Breast epithelium (tissue), 4 donors: ENCODE results near the gene CHI3L2. TPM values are rescaled to one million over a fixed set of nuclear protein-coding genes. Genes with fewer than 3 reads are reported as not detected.

Experiments used
- DNase-seq, 2 donors: peaks; one replicate each; pipeline ENCODE4 v3.0.0-alpha.2; 2019; ENCODE audit warnings: low spot score in 2 of 2
- H3K27ac ChIP-seq, 2 donors: fragments of 200-600 bp; sonication (generic) in 1 of 2; one replicate each; pipeline ENCODE4 v1.5.1; 2016 to 2019; ENCODE audit warnings: mild to moderate bottlenecking in 1 of 2
- H3K27me3 ChIP-seq, 2 donors: fragments of 200-600 bp; sonication (generic) in 1 of 2; one replicate each; pipeline versions ENCODE4 v1.5.1 to v1.6.0; 2017 to 2019; ENCODE audit warnings: control low read depth in 1 of 2, mild to moderate bottlenecking in 1 of 2
- H3K36me3 ChIP-seq: fragments of 200-600 bp; one replicate; pipeline ENCODE4 v1.5.1; 2019
- H3K4me1 ChIP-seq, 2 donors: fragments of 200-600 bp; sonication (generic); one replicate each; pipeline ENCODE4 v1.5.1; 2016 to 2019; ENCODE audit warnings: control low read depth in 1 of 2
- H3K4me3 ChIP-seq, 3 donors: fragments of 200-600 bp; sonication (generic); 1 replicate in 2 of 3; 2 replicates in 1 of 3; pipeline ENCODE4 v1.5.1; 2016 to 2019; ENCODE audit warnings: mild to moderate bottlenecking in 3 of 3, moderate library complexity in 2 of 3
- H3K9me3 ChIP-seq, 2 donors: fragments of 200-600 bp; sonication (generic) in 1 of 2; one replicate each; pipeline ENCODE4 v1.5.1; 2016 to 2019; ENCODE audit warnings: control low read depth in 1 of 2
- CTCF ChIP-seq, 3 donors: fragments of 450-650 bp; IDR thresholded peaks; one replicate each; pipeline ENCODE4 v1.5.1; 2016 to 2017; ENCODE audit warnings: antibody characterized with exemption in 3 of 3, mild to moderate bottlenecking in 3 of 3, moderate library complexity in 3 of 3
- POLR2A ChIP-seq: fragments of 450-650 bp; IDR thresholded peaks from one replicate; pipeline ENCODE4 v1.6.1; 2016; ENCODE audit warnings: antibody characterized with exemption, mild to moderate bottlenecking, moderate library complexity
- POLR2AphosphoS5 ChIP-seq, 3 donors: sonication (generic); formaldehyde crosslinking; IDR thresholded peaks; one replicate each; pipeline ENCODE4 v1.6.1; 2017; ENCODE audit warnings: antibody characterized with exemption in 3 of 3
- intact Hi-C: fragments of 100-400 bp; cut with DNase I; formaldehyde crosslinking; loops from one replicate; pipeline ENCODE4 v1.15.1; 2023; ENCODE audit warnings: low total_unique reads
- total RNA-seq, 3 donors: library from RNA; depleted of rRNA; stranded (reverse); fragments of >200 nt; gene quantifications; one replicate each; pipeline ENCODE4 v1.1.0, GENCODE V29; 2016

Gene CHI3L2
- total RNA-seq, 3 donors from 2014 or later: 9.5 to 22.0 (median 14.1) TPM

- TF ChIP-seq POLR2AphosphoS5 (IDR thresholded peaks at IDR 0.05): no peak
- no peak for TF ChIP-seq POLR2A
- no peaks in the 10 kb centered on the region for H3K4me1 ChIP-seq
- no peaks in the 10 kb centered on the region for H3K27me3 ChIP-seq
- no peaks in the 10 kb centered on the region for H3K9me3 ChIP-seq
- H3K27ac ChIP-seq: no peak overlapping the region
- no peak overlapping the region for H3K4me3 ChIP-seq
- no peak for DNase-seq
- no peaks in the 10 kb centered on the region for H3K36me3 ChIP-seq
- intact Hi-C loops: no loop called here
Measured at GRCh38 chr1:111256988-111257658, 29.6 kb downstream of the CHI3L2 start.

- Histone ChIP-seq H3K36me3 (no peaks in the 10 kb centered on the region), H3K9me3 (no peaks in the 10 kb centered on the region), H3K4me1 (no peaks in the 10 kb centered on the region), H3K27me3 (peaks cover 0 to 16% of the 10 kb centered on the region in 2 donors), H3K27ac (no peak overlapping the region), H3K4me3 (no peak overlapping the region)
- TF ChIP-seq CTCF (IDR thresholded peaks at IDR 0.05): no peak
- no peak for TF ChIP-seq POLR2AphosphoS5 (IDR thresholded peaks at IDR 0.05)
- no peak for TF ChIP-seq POLR2A
- DNase-seq: no peak
- intact Hi-C loops: no loop called here
Measured at GRCh38 chr1:111267801-111268508, 40.4 kb downstream of the CHI3L2 start.

GRCh38 chr1:111269825-111270406 is 42.4 kb downstream of the CHI3L2 start:
- TF ChIP-seq POLR2A (no peak), CTCF (IDR thresholded peaks at IDR 0.05) (no peak), POLR2AphosphoS5 (IDR thresholded peaks at IDR 0.05) (no peak)
- no peak for DNase-seq
- no peaks in the 10 kb centered on the region for H3K4me1 ChIP-seq
- H3K27me3 ChIP-seq: peaks cover 0 to 16% of the 10 kb centered on the region in 2 donors
- no peak overlapping the region for H3K4me3 ChIP-seq
- intact Hi-C loops: no loop called here
- H3K36me3 ChIP-seq: no peaks in the 10 kb centered on the region
- H3K27ac ChIP-seq: no peak overlapping the region
- H3K9me3 ChIP-seq: no peaks in the 10 kb centered on the region

GRCh38 chr1:111270771-111271463 is 43.4 kb downstream of the CHI3L2 start:
- no peaks in the 10 kb centered on the region for H3K36me3 ChIP-seq
- peak overlapping the region in 2 of 3 donors; percentile 3 to 39 for H3K4me3 ChIP-seq
- H3K27ac ChIP-seq: no peak overlapping the region
- no peak for DNase-seq
- no peaks in the 10 kb centered on the region for H3K9me3 ChIP-seq
- no peak for TF ChIP-seq CTCF (IDR thresholded peaks at IDR 0.05)
- TF ChIP-seq POLR2AphosphoS5 (IDR thresholded peaks at IDR 0.05): no peak
- TF ChIP-seq POLR2A: no peak
- no peaks in the 10 kb centered on the region for H3K4me1 ChIP-seq
- intact Hi-C loops: no loop called here
- H3K27me3 ChIP-seq: peaks cover 0 to 16% of the 10 kb centered on the region in 2 donors

- Histone ChIP-seq H3K27ac (no peak overlapping the region), H3K36me3 (no peaks in the 10 kb centered on the region), H3K4me1 (no peaks in the 10 kb centered on the region), H3K4me3 (peak overlapping the region in 2 of 3 donors; percentile 3 to 39), H3K27me3 (peaks cover 0 to 16% of the 10 kb centered on the region in 2 donors), H3K9me3 (no peaks in the 10 kb centered on the region)
- DNase-seq: no peak
- intact Hi-C loops: no loop called here
- TF ChIP-seq POLR2A (no peak), CTCF (IDR thresholded peaks at IDR 0.05) (no peak)
Measured at GRCh38 chr1:111271464-111271801, 43.9 kb downstream of the CHI3L2 start.
